ENCODE results near the gene CADM2. TPM values are rescaled to one million over a fixed set of nuclear protein-coding genes. Genes with fewer than 3 reads are reported as not detected.

Gene CADM2
- 0.09 to 0.27 TPM (median 0.18 TPM) in 5 replicates for total RNA-seq (2022; extraction: Qiagen RNA extraction)

DNA sequence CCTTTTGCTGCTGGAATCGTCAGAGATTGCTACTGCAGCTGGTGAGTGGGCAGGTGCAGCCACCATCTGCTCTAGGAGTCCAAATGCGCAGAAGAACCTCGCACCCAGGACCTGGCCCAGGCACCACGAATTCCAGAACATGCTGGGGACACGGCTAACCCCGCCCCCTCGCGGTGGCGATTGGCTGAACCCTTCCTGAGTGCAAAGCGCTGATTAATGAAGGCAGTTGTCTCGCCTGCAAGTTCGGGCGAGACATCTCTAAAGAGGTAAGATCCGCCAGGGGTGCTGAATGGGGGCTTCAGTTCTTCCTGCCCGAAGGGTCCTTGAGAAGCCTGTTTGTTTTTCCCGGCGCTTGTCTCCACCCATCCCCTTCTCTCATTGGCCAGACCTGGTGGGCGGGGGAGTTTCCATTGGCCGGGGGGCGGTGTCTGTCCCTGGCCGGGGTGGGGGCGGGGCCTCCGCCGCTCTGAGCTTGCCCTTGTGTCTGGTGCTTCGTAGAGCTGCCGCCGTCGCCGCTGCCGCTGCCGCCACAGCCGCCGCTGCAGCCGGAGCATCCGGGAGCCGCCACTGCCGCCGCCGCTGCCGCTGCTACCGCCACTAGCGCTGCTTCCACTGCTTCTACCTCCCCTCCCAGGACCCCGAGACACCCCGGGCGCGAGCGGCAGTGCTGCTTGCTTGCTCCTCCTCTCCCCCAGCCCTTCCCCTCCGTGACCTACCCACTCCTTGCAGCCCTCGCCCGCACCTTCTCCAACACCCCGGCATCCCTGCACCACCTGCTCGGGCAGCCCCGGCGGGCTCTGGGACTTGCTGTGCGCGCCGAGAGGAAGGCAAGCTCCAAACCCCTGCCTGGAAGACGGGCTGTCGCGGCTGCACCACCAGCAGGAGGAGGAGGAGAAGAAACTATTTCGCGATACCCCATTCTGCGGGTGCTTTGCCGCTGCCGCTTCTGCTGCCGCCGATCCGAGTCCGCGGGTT is at the start of gene CADM2:
Gene CADM2, plus strand, starts transcription at position 495 of the 975 bp plus-strand sequence.

All from A549 treated with dexamethasone at 1 μM for 4 hours (cell line).